GM19099 (cell line): ENCODE results near the gene MAN1A1.

Experiments
- POLR2A ChIP-seq: IDR thresholded peaks from 3 replicates; pipeline ENCODE4 v1.6.1; 2011; ENCODE audit warnings: low read depth; ENCODE audit not compliant: insufficient read length; ENCODE audit errors: extremely low read depth

MAN1A1 gene

DNA sequence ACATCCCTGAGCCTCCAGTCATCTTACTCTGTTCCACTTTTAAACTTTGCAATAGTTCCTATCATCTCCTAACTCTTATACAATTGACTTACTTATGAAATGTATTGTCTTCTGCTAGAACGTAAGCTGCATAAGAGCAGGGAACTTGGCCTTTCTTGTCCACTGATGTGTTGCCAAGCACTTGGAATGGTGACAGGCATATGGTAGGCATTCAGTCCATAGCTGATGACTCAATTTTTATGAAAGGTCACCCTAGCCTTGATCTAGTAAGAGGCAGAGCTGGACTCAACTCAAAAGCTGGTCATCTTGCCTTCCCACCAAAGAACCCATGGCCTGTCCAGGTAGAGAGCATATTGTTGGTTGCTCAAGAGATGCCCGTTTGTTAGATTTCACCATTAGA is 188.7 kb downstream of the MAN1A1 start:
- no peak for TF ChIP-seq POLR2A

DNA sequence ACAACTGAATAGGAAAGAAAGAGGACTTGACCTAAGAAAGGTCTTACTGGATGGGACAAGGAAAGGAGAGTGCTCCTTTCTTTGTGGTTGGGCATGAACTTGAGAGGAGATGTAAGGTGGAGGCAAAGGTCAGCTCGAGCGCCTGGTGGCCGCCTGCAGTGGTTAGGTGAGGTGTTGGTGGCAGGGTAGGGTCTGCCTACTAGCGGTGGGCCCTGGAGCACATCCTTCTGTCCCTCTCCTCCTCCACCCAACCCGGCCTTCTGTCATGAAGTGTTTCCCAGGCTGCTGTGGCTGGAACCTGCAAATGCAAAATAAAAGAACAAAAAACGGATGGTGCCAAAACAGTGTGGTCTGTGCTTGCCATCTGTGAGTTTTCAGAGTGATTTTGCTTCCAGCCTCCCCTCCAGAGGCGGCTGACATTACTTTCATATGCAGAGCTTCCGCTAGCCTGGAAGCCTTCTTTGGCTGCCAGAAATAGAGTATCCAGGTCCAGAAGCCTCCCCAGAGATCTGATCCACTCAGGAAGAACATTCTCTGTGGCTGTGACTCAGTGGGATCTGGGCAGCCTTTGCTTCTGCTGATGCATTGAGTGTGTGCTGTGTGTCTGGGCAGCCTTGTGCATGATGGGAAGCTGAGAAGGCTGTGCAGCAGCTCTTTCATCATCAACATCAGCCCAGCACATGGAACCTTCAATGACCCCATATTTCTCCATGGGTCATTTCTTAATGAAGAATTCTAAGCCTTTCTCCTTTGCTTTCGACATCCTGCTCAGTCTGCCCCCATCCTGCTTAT is 191.3 kb downstream of the MAN1A1 start:
- TF ChIP-seq POLR2A = no peak

DNA sequence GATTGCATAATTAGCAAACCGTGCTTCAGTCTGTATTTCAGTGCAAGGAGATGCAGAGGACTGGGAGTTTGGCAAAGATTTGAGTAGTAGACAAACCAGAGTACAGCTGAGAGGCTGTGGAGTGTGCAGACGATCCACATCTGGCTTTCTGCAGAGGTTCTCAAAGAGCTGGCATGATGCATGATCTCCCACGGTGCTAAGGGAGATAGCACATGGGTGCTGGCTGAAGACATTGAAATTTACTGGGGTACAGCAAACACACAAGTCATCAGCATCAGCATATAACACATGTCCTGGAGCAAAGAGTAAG is 192.1 kb downstream of the MAN1A1 start:
- TF ChIP-seq POLR2A = no peak

DNA sequence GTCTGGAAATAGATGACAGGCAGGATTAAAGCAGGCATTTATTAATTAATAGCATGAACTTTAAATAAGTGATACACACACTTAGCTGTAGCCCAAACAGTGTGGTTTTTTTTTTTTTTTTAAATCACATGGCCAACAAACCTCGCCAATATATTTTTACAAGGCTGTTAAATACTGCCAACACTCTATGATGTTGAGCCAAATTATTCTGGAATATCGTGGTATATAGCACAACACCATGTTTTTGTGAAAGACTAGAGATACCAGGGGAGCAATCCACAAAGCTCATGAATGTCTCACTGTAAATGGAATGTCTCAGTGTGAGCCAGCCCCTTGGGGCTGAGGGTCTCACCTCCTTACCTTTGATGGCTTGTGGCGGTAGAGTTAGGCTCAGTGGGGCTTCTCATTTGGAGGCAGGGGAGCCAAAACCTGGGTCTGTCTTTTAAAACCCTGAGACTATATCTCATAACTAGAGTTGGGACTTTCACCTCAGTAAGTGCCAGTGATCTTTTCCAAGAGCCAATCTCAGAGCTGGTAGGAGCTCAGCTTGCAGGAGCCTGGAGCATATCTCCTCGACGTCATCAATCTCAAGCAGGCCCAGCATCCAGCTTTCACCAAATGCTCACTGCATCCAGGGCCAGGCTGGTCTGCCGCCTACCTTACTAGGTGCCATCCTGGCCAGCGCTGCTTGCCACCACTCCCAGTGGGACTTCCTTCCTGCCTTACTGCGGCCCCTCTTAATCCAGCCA is 192.6 kb downstream of the MAN1A1 start:
- no peak for TF ChIP-seq POLR2A

DNA sequence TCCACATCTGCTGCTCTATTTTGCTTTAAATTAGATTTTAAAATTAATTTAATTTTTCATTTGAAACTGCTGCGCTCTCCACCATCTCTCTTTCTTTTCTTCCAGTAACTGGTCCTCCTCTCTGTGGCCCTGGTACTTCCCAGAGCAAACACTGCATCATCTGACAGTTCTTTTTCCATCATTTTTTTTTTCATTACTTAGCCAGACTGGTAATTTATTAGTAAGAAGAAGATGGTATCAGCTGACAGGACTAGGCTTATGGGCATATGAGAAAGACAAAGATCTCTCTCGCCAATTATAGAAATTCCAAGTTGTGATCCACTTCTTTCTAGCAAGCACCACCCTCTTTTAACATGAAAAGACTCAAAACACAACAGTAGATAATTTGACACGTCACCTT is 197.4 kb downstream of the MAN1A1 start:
- TF ChIP-seq POLR2A = no peak

DNA sequence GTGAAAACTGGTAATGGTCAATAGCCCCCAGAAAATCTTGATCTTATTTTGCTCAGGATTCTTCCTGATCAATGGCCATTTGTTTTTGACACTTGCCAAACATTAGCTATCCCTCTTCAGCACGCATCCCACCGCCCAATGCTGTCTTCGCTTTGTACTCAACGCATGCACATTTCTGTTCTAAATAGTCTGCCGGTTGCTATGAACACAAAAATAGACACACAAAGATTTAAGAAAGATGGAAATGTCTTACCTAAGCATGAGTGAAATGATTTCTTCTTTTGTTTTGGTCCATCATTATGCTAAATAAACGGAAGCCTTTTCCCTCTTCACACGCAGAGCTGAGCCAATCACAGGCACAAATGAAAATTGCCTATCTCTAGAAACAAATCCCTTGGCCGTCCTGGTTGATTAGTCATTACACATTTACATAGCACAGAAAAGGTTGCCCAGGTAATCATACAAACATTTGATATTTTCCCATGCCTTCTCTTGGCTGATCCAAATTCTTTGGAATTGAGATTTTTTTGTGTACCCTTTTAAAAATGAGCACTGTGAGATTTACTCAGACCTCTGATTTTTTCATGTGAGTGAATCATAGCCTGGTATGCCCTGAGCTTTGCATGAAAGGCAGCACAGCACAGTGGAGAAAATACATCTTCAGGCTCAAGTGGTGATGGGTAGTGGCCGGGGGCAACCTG is 200.6 kb downstream of the MAN1A1 start:
- no peak for TF ChIP-seq POLR2A

DNA sequence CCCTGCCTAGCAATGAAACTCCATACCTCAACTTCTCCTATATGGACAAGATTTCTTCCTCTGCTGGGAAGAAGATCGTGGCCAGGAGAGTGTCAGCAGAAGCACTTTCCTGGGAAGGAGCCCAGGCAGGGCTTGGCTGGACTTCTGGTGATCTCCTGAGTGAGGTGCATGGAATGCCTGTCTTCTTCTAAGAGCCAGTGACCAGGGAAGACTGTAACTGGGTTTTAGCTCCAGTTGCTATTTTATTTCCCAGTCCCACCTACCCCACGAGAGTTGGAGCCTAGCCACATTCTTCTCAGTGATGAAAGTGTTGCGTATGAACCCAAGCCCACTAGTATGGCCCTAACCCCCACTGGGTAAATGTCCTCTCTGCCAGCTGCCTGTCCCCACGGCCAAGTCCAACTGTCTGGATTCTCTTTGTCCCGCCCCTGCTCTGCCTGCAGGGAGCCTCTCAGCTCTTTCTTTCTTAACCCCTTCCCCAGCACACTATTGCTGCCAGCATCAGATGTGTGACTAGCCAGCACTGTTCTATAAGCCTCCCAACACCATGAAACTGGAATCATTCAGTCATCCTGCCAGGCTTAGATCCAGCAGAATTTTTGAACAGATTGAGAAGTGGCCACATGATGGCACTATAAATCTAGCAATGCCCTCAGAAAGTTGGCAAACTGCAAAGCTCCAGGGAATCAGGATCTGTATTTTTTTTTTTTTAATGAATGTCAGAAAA is 201.3 kb downstream of the MAN1A1 start:
- no peak for TF ChIP-seq POLR2A

DNA sequence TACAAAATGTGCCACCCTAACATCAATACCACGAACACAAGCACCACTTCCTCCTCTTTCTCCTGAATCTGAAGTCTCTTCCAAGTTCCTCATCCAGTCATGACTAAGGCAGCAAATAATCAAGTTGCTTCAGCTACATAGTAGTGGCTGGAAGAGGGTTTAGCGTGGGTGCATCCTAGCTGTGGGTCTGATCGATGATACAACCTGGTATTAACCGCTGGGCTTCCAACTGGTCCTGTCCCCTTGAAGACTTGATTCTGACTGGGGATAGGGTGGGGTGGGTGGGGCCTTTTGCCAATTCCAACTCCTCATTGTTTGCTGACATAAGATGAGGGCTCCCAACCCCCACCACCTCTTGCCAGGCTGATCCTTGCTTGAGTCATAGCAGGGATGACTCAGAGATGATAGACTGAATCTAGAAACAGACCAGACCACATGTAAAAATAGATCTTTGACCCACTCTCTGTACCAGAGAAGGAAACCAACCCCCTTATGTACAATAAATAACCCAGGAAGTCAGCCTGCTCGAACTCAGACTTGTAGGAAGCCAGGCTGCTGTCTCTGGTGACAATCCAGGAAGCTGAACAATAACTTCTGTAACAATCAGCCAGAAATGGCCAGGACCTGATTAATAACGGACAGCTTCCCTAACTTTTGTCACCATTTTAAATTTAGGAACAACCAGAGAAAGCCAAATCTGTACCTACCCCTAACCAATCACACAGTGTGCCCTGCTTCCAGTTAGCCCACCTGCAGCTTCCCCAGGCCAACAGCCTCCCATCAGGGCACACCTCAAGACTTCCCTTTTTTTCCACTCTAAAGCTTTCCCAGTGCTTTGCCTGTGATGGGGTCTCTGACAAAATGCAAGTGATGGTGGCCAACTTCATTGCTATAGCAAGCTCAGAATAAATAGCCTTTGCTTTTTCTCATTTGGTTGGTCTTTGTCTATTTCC is 202.2 kb downstream of the MAN1A1 start:
- no peak for TF ChIP-seq POLR2A

DNA sequence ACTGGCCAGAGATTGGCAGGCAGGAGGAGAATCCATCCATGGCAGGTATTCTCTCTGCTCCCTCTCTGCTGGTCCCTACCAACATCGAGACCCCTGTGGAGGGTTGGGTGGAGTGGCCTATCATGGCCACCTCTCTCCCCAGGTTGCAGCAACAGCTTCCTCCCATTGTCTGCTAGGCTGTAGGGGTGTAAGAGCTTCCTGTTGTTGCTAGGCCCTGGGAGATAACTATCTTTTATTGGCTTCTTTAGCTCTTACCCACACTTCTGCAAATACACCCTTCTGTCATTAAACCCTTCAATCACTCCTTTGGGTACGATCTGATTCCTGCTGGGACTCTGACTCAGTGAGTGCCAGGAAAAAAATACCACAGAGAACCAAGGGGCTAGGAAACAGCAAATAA is 204.4 kb downstream of the MAN1A1 start:
- no peak for TF ChIP-seq POLR2A

DNA sequence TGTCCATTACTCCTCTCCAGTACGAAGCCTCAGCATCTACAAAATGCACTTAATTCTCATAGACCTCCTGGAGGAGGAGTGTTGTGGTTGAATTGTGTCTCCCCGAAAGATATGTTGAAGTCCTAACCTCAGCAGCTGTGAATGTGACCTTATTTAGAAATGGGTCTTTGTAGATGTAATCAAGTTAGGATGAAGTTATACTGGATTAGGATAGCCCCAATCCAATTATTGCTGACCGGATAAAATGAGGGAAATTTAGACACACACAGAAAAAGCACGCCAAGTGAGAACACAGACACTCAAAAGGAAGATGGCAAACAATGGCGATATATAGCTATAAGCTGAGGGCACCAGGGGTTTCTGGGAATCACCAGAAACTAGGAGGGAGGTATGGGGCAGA is 206.9 kb downstream of the MAN1A1 start:
- TF ChIP-seq POLR2A = no peak

DNA sequence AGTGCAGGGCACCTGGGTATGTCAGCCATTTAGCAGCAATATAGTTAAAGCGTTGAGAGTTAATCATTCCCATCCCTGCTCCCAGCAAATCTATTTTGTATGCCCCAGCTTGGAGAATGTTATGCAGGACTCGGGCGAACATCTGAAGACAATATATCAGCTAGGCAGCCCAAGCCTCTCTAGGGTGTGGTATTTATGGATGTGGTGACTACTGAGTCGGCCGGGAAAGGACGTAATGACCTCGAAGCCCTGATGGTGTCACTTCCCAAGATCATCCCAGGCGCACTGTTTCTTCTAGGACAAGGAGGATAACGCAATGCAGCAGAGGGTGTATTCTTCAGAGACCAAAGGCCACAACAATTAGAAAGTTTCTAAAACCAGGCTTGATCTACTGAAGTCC is 207.5 kb downstream of the MAN1A1 start:
- no peak for TF ChIP-seq POLR2A

DNA sequence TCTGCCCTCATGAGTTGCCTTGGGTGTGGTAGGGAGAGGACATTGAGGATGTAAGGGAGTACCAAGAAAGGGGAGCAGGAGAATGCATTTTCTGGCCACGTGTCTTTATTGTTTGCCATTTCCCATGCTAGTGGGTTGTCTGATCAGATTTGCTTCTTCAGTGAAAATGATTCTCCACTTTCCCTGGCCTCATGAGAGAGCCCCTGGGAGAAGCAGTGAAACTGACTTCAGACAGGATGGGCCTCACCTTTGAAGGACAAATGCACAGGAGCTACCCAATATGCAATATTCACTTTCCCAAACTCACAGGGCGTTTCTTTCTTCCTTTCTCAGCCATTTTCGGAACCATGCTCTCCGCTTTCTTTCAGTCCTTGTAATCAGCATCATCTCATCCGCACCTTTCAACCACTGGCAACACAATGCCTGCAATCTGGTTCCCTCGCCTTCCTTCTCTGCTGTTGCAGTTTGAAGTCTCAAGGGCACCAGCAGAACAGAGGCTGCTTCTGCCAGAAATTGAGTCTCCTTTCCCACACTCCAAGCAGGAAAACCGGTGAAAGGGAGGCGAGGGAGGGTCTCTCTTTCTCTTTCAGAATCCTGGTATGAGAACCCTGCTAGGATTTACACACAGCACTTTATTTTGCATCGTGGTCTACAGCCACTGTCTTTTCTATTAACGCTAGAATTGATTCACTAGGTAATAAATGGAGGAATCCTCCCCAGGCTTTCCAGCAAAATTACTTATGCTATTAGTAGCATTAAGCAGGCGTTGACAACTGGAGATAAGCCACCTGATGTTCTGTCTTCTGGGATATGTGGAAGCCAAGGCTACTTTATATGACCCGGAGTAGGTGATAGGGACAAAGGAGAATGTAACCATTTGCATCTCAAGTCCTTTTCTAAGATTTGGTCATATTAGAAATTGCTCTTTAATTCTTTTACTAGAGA is 209.1 kb downstream of the MAN1A1 start:
- no peak for TF ChIP-seq POLR2A

DNA sequence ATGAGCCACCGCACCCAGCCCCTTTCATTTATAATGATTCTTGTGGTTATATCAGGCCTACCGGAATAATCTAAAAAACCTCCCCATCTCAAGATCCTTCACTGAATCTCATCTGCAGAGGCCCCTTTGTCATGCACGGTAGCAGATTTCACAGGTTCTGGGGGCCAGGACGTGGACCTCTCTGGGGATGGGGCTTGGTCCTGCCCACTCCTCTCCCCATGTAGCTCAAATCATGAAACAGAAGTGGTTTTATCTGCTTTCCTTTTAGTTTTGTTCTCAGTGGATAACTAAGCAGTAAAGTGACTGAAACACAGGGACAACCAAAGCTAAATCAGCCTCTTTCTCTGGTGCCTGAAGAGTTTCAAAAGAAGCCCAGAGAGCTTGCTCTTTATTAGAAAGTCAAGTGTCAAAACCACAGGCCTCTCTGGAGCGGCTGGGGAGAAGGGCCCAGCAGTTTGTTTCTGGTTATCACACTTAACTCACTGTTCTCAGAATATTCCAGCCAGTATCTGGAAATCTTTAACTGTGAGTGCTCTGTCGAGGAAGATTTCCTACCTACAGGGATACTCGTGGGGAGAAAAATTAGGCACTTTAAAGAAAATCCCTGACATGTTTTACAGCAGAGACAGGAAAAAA is 210.5 kb downstream of the MAN1A1 start:
- no peak for TF ChIP-seq POLR2A
